Measurements from ENCODE around the gene PLXDC2.

Gene PLXDC2

GRCh38 chr10:20065814-20066213, 249.6 kb downstream of the PLXDC2 start:
- DNase-seq = no peak

DNA sequence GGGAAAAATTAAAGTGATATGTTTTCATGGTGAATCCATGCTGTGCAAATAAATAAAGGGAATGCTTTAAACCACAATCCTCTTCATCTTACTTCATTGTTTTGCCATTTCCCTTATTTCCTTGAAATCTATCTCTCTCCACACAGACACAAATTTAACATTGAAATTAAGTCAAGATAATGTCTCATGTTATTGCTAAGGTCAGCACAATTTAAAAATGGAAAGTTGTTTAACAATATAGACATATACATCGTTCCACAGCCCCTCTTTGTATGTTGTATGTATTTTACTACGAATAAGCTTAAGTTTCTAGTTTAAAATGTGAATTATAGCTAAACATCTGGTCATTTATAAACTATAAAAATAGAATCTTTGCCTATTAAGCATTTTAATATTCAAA, 256.9 kb downstream of the PLXDC2 start:
- no peak for DNase-seq

DNA sequence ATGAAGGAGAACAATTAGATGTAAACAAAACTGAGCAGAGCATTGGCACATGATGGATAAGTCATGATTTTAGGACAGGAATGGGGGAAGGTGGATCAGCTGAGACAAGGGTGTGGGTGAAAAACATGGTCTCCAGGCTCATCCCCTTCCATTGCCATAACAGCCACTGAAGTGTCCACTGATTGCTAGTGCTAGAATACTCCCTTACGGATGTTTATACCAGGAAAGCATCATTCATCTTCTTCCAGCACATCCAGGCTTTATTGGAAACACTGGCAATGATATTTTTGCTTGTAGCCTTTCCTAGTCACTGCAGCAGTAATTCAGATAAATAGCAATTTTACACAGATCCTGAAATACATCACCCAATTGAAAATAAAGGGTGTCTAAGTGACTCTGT, 259.5 kb downstream of the PLXDC2 start:
- no peak for DNase-seq

- DNase-seq = no peak
Measured at GRCh38 chr10:20084451-20084850, 268.2 kb downstream of the PLXDC2 start.

DNA sequence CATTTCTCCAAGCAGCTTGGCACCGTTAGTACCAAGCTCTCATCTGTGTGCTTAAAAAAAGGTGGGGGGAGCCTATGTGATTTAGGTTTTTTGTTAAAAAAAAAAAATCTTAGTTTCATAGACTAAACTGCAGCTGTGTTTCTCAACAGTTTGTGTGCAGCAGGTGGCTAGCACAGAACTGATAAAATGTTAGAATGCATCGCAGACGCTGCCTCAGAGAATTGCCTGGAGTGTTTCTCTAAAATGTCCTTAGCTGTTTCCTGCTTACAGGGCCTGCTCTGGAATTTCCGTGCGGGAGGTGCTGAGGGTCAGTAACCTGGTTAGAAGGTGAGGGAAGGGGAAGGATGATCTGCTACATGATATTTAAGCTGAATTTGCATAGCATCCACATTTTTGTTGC, 268.9 kb downstream of the PLXDC2 start:
- no peak for DNase-seq

GRCh38 chr10:20087353-20087752, 271.1 kb downstream of the PLXDC2 start:
- DNase-seq = no peak

GRCh38 chr10:20088061-20088701, 271.9 kb downstream of the PLXDC2 start:
- no peak for DNase-seq

GRCh38 chr10:20089879-20090278, 273.6 kb downstream of the PLXDC2 start:
- no peak for DNase-seq

DNA sequence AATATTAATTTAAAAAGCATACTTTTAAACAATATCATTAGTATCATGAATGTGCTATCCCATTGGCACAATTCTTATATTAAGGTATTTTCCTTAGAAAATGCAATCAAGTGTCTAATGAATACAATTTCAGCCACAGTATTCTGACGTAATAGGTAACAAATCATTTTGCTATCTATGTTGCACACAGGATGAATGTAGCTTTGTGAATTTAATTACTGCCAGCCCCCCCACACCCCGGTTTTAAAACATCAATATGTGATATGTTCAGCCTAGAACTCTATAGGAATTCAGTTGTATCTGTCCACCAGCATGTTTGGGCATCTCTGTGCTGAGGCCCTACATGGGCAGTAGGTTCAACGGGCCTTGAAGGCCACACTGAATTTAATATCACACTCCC, 274.6 kb downstream of the PLXDC2 start:
- DNase-seq = no peak

DNA sequence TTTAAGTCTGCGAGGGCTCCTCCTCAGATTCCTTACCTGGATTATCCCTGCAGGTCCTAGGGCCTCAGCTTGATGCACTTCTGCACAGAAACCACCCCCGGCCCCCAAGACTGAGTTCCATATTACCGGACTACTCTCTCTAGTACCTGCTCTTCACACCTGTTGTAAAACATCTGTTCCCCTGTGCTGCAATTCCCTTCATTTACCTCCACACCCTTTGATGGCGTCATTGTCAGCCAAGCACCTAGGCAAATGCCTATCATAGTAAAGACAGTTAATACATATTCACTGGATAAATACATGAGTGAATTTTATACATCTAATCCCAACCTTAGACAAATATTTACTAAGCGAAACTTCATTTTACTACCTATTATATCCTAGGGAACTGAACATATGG, 275.5 kb downstream of the PLXDC2 start:
- DNase-seq = no peak

DNA sequence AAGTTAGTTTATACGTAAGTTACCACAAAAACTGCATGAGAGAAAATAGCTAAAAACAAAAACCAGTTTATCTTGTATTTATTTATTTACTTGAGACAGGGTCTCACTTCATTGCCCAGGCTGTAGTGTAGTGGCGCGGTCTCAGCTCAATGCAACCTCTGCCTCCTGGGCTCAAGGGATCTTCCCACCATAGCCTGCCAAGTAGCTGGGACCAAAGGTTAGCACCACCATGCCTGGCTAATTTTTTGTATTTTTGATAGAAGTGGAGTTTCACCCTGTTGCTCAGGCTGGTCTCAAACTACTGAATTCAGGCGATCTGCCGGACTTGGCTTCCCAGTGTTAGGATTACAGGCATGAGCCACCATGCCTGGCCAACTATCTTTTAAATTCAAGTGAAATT, 277.4 kb downstream of the PLXDC2 start:
- no peak for DNase-seq

DNA sequence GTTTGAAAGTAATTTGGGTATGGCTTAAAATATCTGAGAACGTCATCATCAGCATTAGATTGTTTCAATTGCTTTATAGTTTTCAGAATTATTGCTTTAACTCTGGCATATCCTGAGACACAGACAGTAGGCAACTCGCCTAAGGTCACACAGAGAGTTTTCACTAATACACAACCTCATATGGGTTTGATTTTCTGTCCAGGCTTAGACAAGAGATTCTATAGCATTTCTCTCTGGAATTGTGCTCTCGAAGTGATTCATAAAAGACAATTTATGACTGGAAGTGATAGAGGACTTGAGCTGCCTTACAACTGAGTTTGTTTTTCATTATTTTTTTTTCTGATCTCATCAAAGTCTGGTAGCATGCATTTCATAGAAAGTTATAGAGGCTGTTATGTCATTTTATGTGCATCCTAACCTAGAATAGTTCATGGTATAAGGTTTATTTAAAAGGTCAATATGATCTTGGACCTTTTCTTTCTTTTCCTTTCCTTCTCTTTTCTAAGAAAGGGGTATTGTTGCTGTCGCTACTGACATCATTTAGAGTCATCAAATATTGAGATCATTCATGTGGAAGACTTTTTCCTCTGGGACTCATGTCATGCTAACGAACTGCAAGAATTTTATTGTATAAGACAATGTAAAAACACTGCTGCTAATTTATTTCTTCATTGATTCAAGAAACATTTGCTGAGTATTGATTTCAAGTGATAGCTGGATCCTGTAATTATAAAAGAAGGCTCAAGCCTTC, 278.2 kb downstream of the PLXDC2 start:
- DNase-seq = no peak

- peak in 1 of 2 donors; percentile 2 for DNase-seq
Measured at GRCh38 chr10:20100171-20100570, 283.9 kb downstream of the PLXDC2 start.

DNA sequence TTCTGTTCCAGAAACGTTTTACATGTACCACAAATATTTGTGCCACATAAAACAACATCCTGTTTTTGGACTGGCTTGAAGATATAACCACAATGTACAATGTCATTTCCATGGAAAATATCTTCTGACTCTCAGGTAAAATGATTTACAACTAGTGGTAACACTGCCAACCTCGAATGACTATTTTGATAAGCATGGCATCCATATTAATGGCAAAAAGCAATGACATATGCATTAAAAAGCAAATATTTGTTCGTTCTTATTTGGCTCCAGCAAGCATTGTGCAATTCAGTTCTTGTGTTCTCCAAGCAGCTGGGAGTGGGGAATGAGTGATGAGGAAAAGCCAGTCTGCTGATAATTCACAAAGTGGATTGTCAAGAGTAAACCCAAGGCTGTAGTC, 289.0 kb downstream of the PLXDC2 start:
- DNase-seq = no peak

DNA sequence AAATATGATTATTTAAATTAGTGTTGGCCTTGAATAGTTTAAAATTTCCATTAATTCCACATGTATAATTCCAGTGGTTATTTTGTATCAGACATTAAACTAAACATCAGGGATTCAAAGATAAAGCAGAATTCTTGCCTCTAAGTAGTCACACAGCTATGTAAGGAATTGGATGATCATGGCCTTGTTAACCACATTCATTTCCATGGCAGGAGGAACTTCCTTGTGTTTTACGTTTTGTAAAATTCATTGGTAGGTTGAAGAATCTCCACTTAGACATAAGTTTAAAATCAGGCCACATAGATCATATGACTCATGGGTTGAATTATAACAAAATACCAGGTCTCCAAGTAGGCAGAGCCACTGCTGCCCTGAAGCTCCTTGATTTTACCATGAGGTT, 289.7 kb downstream of the PLXDC2 start:
- no peak for DNase-seq

GRCh38 chr10:20108021-20108420, 291.8 kb downstream of the PLXDC2 start:
- DNase-seq = no peak

- DNase-seq = no peak
Measured at GRCh38 chr10:20109613-20110012, 293.4 kb downstream of the PLXDC2 start.

GRCh38 chr10:20110125-20111100, 294.2 kb downstream of the PLXDC2 start:
- no peak for DNase-seq

DNA sequence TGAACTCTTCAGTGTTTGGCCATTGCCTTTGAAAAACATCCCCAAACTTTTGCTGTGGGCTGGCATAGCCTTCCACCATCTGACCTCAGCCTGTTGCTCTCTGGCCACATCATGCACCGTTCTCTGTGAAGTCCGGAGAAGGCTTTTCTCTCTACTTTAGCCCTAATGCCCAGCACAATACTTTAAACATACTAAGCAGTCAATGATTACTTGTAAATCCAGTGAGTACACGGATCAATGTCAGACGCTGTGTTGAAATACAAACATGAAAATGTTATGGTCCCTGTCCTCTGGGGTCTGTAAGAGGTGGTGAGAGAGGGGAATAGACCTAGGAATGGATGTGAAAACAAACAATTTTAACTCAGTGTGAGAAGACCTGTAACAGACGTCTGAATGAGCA, 297.9 kb downstream of the PLXDC2 start:
- DNase-seq = no peak

DNA sequence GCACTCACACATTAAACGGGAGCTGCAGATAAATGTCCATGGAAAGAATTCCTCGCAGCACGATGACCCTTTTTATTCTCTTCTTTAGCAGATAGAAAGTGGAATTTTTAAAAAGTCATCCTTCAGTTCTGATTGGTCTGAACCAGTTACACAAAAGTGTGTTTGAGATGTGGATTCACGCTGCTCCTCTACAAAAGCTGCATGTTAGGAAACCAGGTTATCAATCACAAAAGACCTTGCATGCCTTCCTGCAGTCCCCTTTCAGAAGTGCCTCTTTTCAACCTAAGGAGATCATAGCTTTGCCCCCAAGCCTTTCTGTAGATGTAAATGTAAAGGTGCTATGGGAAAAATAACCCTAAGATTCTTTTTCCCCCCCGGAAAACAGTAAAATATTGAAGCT, 299.7 kb downstream of the PLXDC2 start:
- no peak for DNase-seq

- DNase-seq = no peak
Measured at GRCh38 chr10:20117471-20117870, 301.2 kb downstream of the PLXDC2 start.

GRCh38 chr10:20118119-20118518, 301.9 kb downstream of the PLXDC2 start:
- DNase-seq = no peak

DNA sequence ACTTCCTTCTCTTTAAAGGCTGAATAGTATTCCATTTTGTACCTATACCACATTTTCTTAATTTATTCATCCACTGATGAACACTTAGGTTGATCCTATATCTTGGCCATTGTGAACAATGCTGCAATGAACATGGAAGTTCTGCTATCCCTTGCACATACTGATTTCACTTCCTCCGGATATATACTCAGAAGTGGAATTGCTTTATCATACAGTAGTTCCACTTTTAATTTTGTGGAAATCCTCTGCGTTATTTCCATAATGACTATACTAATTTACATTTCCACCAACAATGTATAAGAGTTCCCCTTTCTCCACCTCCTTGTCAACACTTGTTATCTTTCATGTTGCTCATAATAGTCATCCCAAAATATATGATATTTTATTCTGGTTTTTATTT, 312.6 kb downstream of the PLXDC2 start:
- peak in 1 of 2 donors; percentile 1 for DNase-seq

- no peak for DNase-seq
Measured at GRCh38 chr10:20132816-20133215, 316.6 kb downstream of the PLXDC2 start.

Measured in CD4-positive, alpha-beta T cell treated with Interleukin-4 for 1 hour (primary cell).